Measurements from ENCODE around the gene ZNF383.
A peak's percentile ranks its signal among the peaks of the same experiment; 100 is the strongest.

ZNF383 gene

GRCh38 chr19:37292998-37293939 is 75.3 kb downstream of the ZNF383 start (continued):
- TF ChIP-seq, protein P1, sequence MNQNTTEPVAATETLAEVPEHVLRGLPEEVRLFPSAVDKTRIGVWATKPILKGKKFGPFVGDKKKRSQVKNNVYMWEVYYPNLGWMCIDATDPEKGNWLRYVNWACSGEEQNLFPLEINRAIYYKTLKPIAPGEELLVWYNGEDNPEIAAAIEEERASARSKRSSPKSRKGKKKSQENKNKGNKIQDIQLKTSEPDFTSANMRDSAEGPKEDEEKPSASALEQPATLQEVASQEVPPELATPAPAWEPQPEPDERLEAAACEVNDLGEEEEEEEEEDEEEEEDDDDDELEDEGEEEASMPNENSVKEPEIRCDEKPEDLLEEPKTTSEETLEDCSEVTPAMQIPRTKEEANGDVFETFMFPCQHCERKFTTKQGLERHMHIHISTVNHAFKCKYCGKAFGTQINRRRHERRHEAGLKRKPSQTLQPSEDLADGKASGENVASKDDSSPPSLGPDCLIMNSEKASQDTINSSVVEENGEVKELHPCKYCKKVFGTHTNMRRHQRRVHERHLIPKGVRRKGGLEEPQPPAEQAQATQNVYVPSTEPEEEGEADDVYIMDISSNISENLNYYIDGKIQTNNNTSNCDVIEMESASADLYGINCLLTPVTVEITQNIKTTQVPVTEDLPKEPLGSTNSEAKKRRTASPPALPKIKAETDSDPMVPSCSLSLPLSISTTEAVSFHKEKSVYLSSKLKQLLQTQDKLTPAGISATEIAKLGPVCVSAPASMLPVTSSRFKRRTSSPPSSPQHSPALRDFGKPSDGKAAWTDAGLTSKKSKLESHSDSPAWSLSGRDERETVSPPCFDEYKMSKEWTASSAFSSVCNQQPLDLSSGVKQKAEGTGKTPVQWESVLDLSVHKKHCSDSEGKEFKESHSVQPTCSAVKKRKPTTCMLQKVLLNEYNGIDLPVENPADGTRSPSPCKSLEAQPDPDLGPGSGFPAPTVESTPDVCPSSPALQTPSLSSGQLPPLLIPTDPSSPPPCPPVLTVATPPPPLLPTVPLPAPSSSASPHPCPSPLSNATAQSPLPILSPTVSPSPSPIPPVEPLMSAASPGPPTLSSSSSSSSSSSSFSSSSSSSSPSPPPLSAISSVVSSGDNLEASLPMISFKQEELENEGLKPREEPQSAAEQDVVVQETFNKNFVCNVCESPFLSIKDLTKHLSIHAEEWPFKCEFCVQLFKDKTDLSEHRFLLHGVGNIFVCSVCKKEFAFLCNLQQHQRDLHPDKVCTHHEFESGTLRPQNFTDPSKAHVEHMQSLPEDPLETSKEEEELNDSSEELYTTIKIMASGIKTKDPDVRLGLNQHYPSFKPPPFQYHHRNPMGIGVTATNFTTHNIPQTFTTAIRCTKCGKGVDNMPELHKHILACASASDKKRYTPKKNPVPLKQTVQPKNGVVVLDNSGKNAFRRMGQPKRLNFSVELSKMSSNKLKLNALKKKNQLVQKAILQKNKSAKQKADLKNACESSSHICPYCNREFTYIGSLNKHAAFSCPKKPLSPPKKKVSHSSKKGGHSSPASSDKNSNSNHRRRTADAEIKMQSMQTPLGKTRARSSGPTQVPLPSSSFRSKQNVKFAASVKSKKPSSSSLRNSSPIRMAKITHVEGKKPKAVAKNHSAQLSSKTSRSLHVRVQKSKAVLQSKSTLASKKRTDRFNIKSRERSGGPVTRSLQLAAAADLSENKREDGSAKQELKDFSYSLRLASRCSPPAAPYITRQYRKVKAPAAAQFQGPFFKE (tag by site-specific recombination; IDR thresholded peaks at IDR 0.05; ENCODE audit: borderline replicate concordance) = peak; percentile 85
- peak; percentile 63; the same call in 1 of the 2 replicates for TF ChIP-seq ZNF704 (tag by site-specific recombination; IDR thresholded peaks at IDR 0.05)
- peak; percentile 67; the same call in 1 of the 2 replicates for TF ChIP-seq ZNF302 (tag by site-specific recombination; IDR thresholded peaks at IDR 0.05; ENCODE audit: low read depth)
- peak; percentile 48; the same call in 1 of the 2 replicates for TF ChIP-seq ZNF548 (tag by site-specific recombination; IDR thresholded peaks at IDR 0.05)
- peak; percentile 82 for TF ChIP-seq ZNF266 (tag by site-specific recombination; IDR thresholded peaks at IDR 0.05; ENCODE audit: low read depth)
- TF ChIP-seq ZNF169 (tag by site-specific recombination; IDR thresholded peaks at IDR 0.05) = peak; percentile 94
- peak; percentile 87 for TF ChIP-seq ZNF658 (tag by site-specific recombination; IDR thresholded peaks at IDR 0.05)
- peak; percentile 64; the same call in 1 of the 2 replicates for TF ChIP-seq ZNF777 (tag by site-specific recombination; IDR thresholded peaks at IDR 0.05; ENCODE audit: borderline replicate concordance)
- TF ChIP-seq ZNF114 (tag by site-specific recombination; IDR thresholded peaks at IDR 0.05) = 0 out of 2 replicates have a peak, but pooled peaks have one; percentile 64
- 0 out of 2 replicates have a peak, but pooled peaks have one; percentile 52 for TF ChIP-seq ZNF23 (tag by site-specific recombination; IDR thresholded peaks at IDR 0.05; ENCODE audit: borderline replicate concordance)
- peak; percentile 82; the same call in 1 of the 2 replicates for TF ChIP-seq ZNF701 (tag by site-specific recombination; IDR thresholded peaks at IDR 0.05)
- TF ChIP-seq ZFP41 (tag by site-specific recombination; IDR thresholded peaks at IDR 0.05; ENCODE audit: borderline replicate concordance) = peak; percentile 82; the same call in 1 of the 2 replicates
- 0 out of 2 replicates have a peak, but pooled peaks have one; percentile 24 for TF ChIP-seq BCL6B (tag by site-specific recombination; IDR thresholded peaks at IDR 0.05)
- TF ChIP-seq ZNF155 (tag by site-specific recombination; IDR thresholded peaks at IDR 0.05) = peak; percentile 77; the same call in 1 of the 2 replicates
- peak; percentile 56; the same call in 1 of the 2 replicates for TF ChIP-seq ZNF416 (tag by site-specific recombination; IDR thresholded peaks at IDR 0.05)
- peak; percentile 53; the same call in 1 of the 2 replicates for TF ChIP-seq HIC1 (tag by site-specific recombination; IDR thresholded peaks at IDR 0.05)
- peak; percentile 93 for TF ChIP-seq ZNF473 (tag by site-specific recombination; IDR thresholded peaks at IDR 0.05)
- peak; percentile 92; the same call in 1 of the 2 replicates for TF ChIP-seq ZNF621 (tag by site-specific recombination; IDR thresholded peaks at IDR 0.05)
- TF ChIP-seq ZNF677 (tag by site-specific recombination; IDR thresholded peaks at IDR 0.05) = 0 out of 2 replicates have a peak, but pooled peaks have one; percentile 28
- TF ChIP-seq ZNF311 (tag by site-specific recombination; IDR thresholded peaks at IDR 0.05; ENCODE audit: borderline replicate concordance) = peak; percentile 100
- TF ChIP-seq, protein P2, sequence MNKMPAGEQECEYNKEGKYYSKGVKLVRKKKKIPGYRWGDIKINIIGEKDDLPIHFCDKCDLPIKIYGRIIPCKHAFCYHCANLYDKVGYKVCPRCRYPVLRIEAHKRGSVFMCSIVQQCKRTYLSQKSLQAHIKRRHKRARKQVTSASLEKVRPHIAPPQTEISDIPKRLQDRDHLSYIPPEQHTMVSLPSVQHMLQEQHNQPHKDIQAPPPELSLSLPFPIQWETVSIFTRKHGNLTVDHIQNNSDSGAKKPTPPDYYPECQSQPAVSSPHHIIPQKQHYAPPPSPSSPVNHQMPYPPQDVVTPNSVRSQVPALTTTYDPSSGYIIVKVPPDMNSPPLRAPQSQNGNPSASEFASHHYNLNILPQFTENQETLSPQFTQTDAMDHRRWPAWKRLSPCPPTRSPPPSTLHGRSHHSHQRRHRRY (tag by site-specific recombination; IDR thresholded peaks at IDR 0.05) = peak; percentile 69
- TF ChIP-seq MYNN (tag by site-specific recombination; IDR thresholded peaks at IDR 0.05; ENCODE audit: borderline replicate concordance) = 0 out of 2 replicates have a peak, but pooled peaks have one; percentile 23
- peak; percentile 88; the same call in 1 of the 2 replicates for TF ChIP-seq ZNF747 (tag by site-specific recombination; IDR thresholded peaks at IDR 0.05)
- peak; percentile 45; the same call in 1 of the 2 replicates for TF ChIP-seq ZNF707 (tag by site-specific recombination; IDR thresholded peaks at IDR 0.05)
- peak; percentile 35; the same call in 1 of the 2 replicates for TF ChIP-seq ZNF133 (tag by site-specific recombination; IDR thresholded peaks at IDR 0.05)
- TF ChIP-seq ZNF248 (tag by site-specific recombination; IDR thresholded peaks at IDR 0.05) = peak; percentile 81; the same call in 1 of the 2 replicates
